ENCODE measurements around the gene IMMP2L. TPM values are rescaled to one million over a fixed set of nuclear protein-coding genes. Genes with fewer than 3 reads are reported as not detected.
A peak's percentile ranks its signal among the peaks of the same experiment; 100 is the strongest.

The IMMP2L gene
- total RNA-seq, 1 donor from 2014 or later = 11.2 TPM

GRCh38 chr7:111089822-111090426 is 472.4 kb downstream of the IMMP2L start:
- Mint-ChIP-seq H3K4me1 (ENCODE audit: unreplicated experiment) (peaks cover 9% of the 10 kb centered on the region), H3K9me3 (ENCODE audit: unreplicated experiment) (no peaks in the 10 kb centered on the region), H3K4me3 (ENCODE audit: unreplicated experiment) (no peak overlapping the region), H3K36me3 (ENCODE audit: low read depth, unreplicated experiment) (no peaks in the 10 kb centered on the region), H3K27ac (ENCODE audit: unreplicated experiment) (no peak overlapping the region), H3K27me3 (ENCODE audit: unreplicated experiment) (peaks cover 1% of the 10 kb centered on the region)
- no peak for DNase-seq (ENCODE audit: low spot score)
- peak; percentile 94 for TF ChIP-seq CTCF (IDR thresholded peaks at IDR 0.05; ENCODE audit: unreplicated experiment)

GRCh38 chr7:111088328-111088727 is 474.0 kb downstream of the IMMP2L start:
- no peak overlapping the region for H3K4me3 Mint-ChIP-seq (ENCODE audit: unreplicated experiment)
- peaks cover 1% of the 10 kb centered on the region for H3K27me3 Mint-ChIP-seq (ENCODE audit: unreplicated experiment)
- H3K27ac Mint-ChIP-seq (ENCODE audit: unreplicated experiment) = no peak overlapping the region
- DNase-seq (ENCODE audit: low spot score) = no peak
- no peak for TF ChIP-seq CTCF (IDR thresholded peaks at IDR 0.05; ENCODE audit: unreplicated experiment)
- H3K9me3 Mint-ChIP-seq (ENCODE audit: unreplicated experiment) = no peaks in the 10 kb centered on the region
- H3K36me3 Mint-ChIP-seq (ENCODE audit: low read depth, unreplicated experiment) = no peaks in the 10 kb centered on the region
- peaks cover 9% of the 10 kb centered on the region for H3K4me1 Mint-ChIP-seq (ENCODE audit: unreplicated experiment)

- Mint-ChIP-seq H3K36me3 (ENCODE audit: low read depth, unreplicated experiment) (no peaks in the 10 kb centered on the region), H3K4me3 (ENCODE audit: unreplicated experiment) (no peak overlapping the region), H3K9me3 (ENCODE audit: unreplicated experiment) (no peaks in the 10 kb centered on the region), H3K4me1 (ENCODE audit: unreplicated experiment) (peaks cover 1% of the 10 kb centered on the region), H3K27ac (ENCODE audit: unreplicated experiment) (no peak overlapping the region), H3K27me3 (ENCODE audit: unreplicated experiment) (no peaks in the 10 kb centered on the region)
- no peak for DNase-seq (ENCODE audit: low spot score)
- no peak for TF ChIP-seq CTCF (IDR thresholded peaks at IDR 0.05; ENCODE audit: unreplicated experiment)
These were observed 475.8 kb downstream of the IMMP2L start for GRCh38 chr7:111086532-111086931.

GRCh38 chr7:111085356-111085755 is 476.9 kb downstream of the IMMP2L start:
- no peaks in the 10 kb centered on the region for H3K36me3 Mint-ChIP-seq (ENCODE audit: low read depth, unreplicated experiment)
- no peaks in the 10 kb centered on the region for H3K9me3 Mint-ChIP-seq (ENCODE audit: unreplicated experiment)
- H3K4me3 Mint-ChIP-seq (ENCODE audit: unreplicated experiment) = no peak overlapping the region
- DNase-seq (ENCODE audit: low spot score) = no peak
- no peaks in the 10 kb centered on the region for H3K27me3 Mint-ChIP-seq (ENCODE audit: unreplicated experiment)
- no peak overlapping the region for H3K27ac Mint-ChIP-seq (ENCODE audit: unreplicated experiment)
- no peaks in the 10 kb centered on the region for H3K4me1 Mint-ChIP-seq (ENCODE audit: unreplicated experiment)
- TF ChIP-seq CTCF (IDR thresholded peaks at IDR 0.05; ENCODE audit: unreplicated experiment) = no peak

- H3K27ac Mint-ChIP-seq (ENCODE audit: unreplicated experiment) = no peak overlapping the region
- H3K4me1 Mint-ChIP-seq (ENCODE audit: unreplicated experiment) = no peaks in the 10 kb centered on the region
- TF ChIP-seq CTCF (IDR thresholded peaks at IDR 0.05; ENCODE audit: unreplicated experiment) = no peak
- H3K4me3 Mint-ChIP-seq (ENCODE audit: unreplicated experiment) = no peak overlapping the region
- no peaks in the 10 kb centered on the region for H3K27me3 Mint-ChIP-seq (ENCODE audit: unreplicated experiment)
- no peak for DNase-seq (ENCODE audit: low spot score)
- no peaks in the 10 kb centered on the region for H3K9me3 Mint-ChIP-seq (ENCODE audit: unreplicated experiment)
- no peaks in the 10 kb centered on the region for H3K36me3 Mint-ChIP-seq (ENCODE audit: low read depth, unreplicated experiment)
These were observed 478.9 kb downstream of the IMMP2L start for GRCh38 chr7:111083413-111083812.
